ENCODE results near the gene PIH1D1.

PIH1D1 gene

GRCh38 chr19:49489601-49490167 is 38.1 kb upstream of the PIH1D1 start:
- H3K4me3 ChIP-seq (ENCODE audit: low read depth, low read length), result peak overlapping the region; percentile 99
- no peak for DNase-seq (ENCODE audit: low read depth)
- TF ChIP-seq MAX (IDR thresholded peaks at IDR 0.05; ENCODE audit: low read depth, low read length), result no peak
- no peak for TF ChIP-seq MYC (IDR thresholded peaks at IDR 0.05; ENCODE audit: low read depth, low read length)
- TF ChIP-seq CTCF (IDR thresholded peaks at IDR 0.05; ENCODE audit: low read depth, low read length), result no peak
- TF ChIP-seq POLR2A (IDR thresholded peaks at IDR 0.05; ENCODE audit: extremely low read depth, insufficient read length), result no peak

- no peak for DNase-seq (ENCODE audit: low read depth)
- peak overlapping the region; percentile 99 for H3K4me3 ChIP-seq (ENCODE audit: low read depth, low read length)
- TF ChIP-seq MAX (IDR thresholded peaks at IDR 0.05; ENCODE audit: low read depth, low read length) (no peak), POLR2A (IDR thresholded peaks at IDR 0.05; ENCODE audit: extremely low read depth, insufficient read length) (no peak), CTCF (IDR thresholded peaks at IDR 0.05; ENCODE audit: low read depth, low read length) (no peak), MYC (IDR thresholded peaks at IDR 0.05; ENCODE audit: low read depth, low read length) (no peak)
Observed at GRCh38 chr19:49488863-49489537, 37.4 kb upstream of the PIH1D1 start.

- no peak for TF ChIP-seq POLR2A (IDR thresholded peaks at IDR 0.05; ENCODE audit: extremely low read depth, insufficient read length)
- TF ChIP-seq CTCF (IDR thresholded peaks at IDR 0.05; ENCODE audit: low read depth, low read length), result no peak
- no peak for TF ChIP-seq MYC (IDR thresholded peaks at IDR 0.05; ENCODE audit: low read depth, low read length)
- H3K4me3 ChIP-seq (ENCODE audit: low read depth, low read length), result peak overlapping the region; percentile 99
- DNase-seq (ENCODE audit: low read depth), result no peak
Observed at GRCh38 chr19:49488046-49488862, 36.6 kb upstream of the PIH1D1 start.

- TF ChIP-seq MYC (IDR thresholded peaks at IDR 0.05; ENCODE audit: low read depth, low read length) (peak; percentile 83), POLR2A (IDR thresholded peaks at IDR 0.05; ENCODE audit: extremely low read depth, insufficient read length) (peak; percentile 96), MAX (IDR thresholded peaks at IDR 0.05; ENCODE audit: low read depth, low read length) (peak; percentile 96), CTCF (IDR thresholded peaks at IDR 0.05; ENCODE audit: low read depth, low read length) (no peak)
- H3K4me3 ChIP-seq (ENCODE audit: low read depth, low read length), result peak within 1 kb of the TSS; percentile 99
- peak; percentile 99 for DNase-seq (ENCODE audit: low read depth)
Observed at GRCh38 chr19:49487277-49488045, 35.8 kb upstream of the PIH1D1 start, which contains the start of gene RPL13A. TSS of gene RPL13A (plus strand) at chr19:49487608. CDS start at chr19:49487630, 22 bp downstream.

- DNase-seq (ENCODE audit: low read depth), result no peak
- H3K4me3 ChIP-seq (ENCODE audit: low read depth, low read length), result no peak overlapping the region
- no peak for TF ChIP-seq POLR2A (IDR thresholded peaks at IDR 0.05; ENCODE audit: extremely low read depth, insufficient read length)
- no peak for TF ChIP-seq MAX (IDR thresholded peaks at IDR 0.05; ENCODE audit: low read depth, low read length)
- no peak for TF ChIP-seq CTCF (IDR thresholded peaks at IDR 0.05; ENCODE audit: low read depth, low read length)
- TF ChIP-seq MYC (IDR thresholded peaks at IDR 0.05; ENCODE audit: low read depth, low read length), result no peak
Observed at GRCh38 chr19:49486710-49487276, 35.2 kb upstream of the PIH1D1 start.
